Lung (tissue), 12 donors: Measurements from ENCODE around the gene NPAS3. TPM values are rescaled to one million over a fixed set of nuclear protein-coding genes. Genes with fewer than 3 reads are reported as not detected.

Experiments used
- ATAC-seq: fragments of 200-7000 bp; cut with Tn5 transposase; one replicate; pipeline ENCODE4 v1.9.1; 2020; ENCODE audit warnings: moderate number of reproducible peaks; ENCODE audit not compliant: insufficient read depth, low FRiP score
- DNase-seq, 3 donors: peaks; one replicate each; pipeline ENCODE4 v3.0.0-alpha.2; 2013 to 2017
- H3K27ac ChIP-seq, 2 donors: one replicate each; pipeline ENCODE4 v1.5.1; 2013; ENCODE audit warnings: mild to moderate bottlenecking in 2 of 2, moderate library complexity in 2 of 2, control low read depth in 1 of 2, inconsistent platforms in 1 of 2, low read depth in 1 of 2, low read length in 1 of 2
- H3K27me3 ChIP-seq, 3 donors: one replicate each; pipeline ENCODE4 v1.5.1; 2013; ENCODE audit warnings: low read length in 2 of 3; ENCODE audit not compliant: control insufficient read depth in 3 of 3, insufficient read depth in 3 of 3
- H3K36me3 ChIP-seq, 4 donors: one replicate each; pipeline ENCODE4 v1.5.1; 2013; ENCODE audit warnings: low read length in 4 of 4, mild to moderate bottlenecking in 1 of 4, moderate library complexity in 1 of 4; ENCODE audit not compliant: control insufficient read depth in 4 of 4, insufficient read depth in 4 of 4
- H3K4me1 ChIP-seq, 5 donors: one replicate each; pipeline ENCODE4 v1.5.1; 2013; ENCODE audit warnings: low read length in 5 of 5, mild to moderate bottlenecking in 2 of 5, moderate library complexity in 1 of 5; ENCODE audit not compliant: control insufficient read depth in 5 of 5, insufficient read depth in 5 of 5
- H3K4me3 ChIP-seq: one replicate; pipeline ENCODE4 v1.5.1; 2013; ENCODE audit warnings: mild to moderate bottlenecking, control low read depth, moderate library complexity
- H3K9ac ChIP-seq, 2 donors: one replicate each; pipeline ENCODE4 v1.5.1; 2013; ENCODE audit warnings: low read length in 2 of 2, control low read depth in 1 of 2; ENCODE audit not compliant: insufficient read depth in 1 of 2
- H3K9me3 ChIP-seq, 4 donors: one replicate each; pipeline ENCODE4 v1.5.1; 2013; ENCODE audit warnings: low read length in 3 of 4, mild to moderate bottlenecking in 1 of 4, moderate library complexity in 1 of 4; ENCODE audit not compliant: control insufficient read depth in 4 of 4, insufficient read depth in 3 of 4
- CTCF ChIP-seq: IDR thresholded peaks from 2 replicates; pipeline ENCODE4 v1.5.1; 2012; ENCODE audit warnings: mild to moderate bottlenecking; ENCODE audit errors: control extremely low read depth, extremely low read depth
- WGBS, 2 donors: extraction: QIAGEN DNeasy Blood & Tissue Kit; methylation state at CpG; one replicate each; pipeline ENCODE4 v1.1.7; 2013; 5-methylcytosine and 5-hydroxymethylcytosine counted together
- polyA plus RNA-seq, 2 donors: library from polyadenylated mRNA; stranded (reverse); fragments of 200-250 nt; gene quantifications; one replicate each; pipeline ENCODE4 v1.2.1, GENCODE V29; 2013
- total RNA-seq, 2 donors: library from RNA; depleted of rRNA in 1 of 2; stranded (reverse); fragments of >200 nt in 1 of 2; gene quantifications; one replicate each; pipeline ENCODE4 v1.2.1, GENCODE V29; 2014 to 2021
- donor health status: control.
- donor health status: control.
- donor health status: Bipolar disorder and iron deficiency.
- donor health status: healthy.
- donor health status: DM: yes; HTN: yes; CAD: no.

NPAS3 gene
- total and polyA plus RNA-seq, 4 donors, result 0.13 to 0.48 (median 0.33) TPM

GRCh38 chr14:33463731-33464130 is 525.1 kb downstream of the NPAS3 start:
- Histone ChIP-seq H3K27me3 (no peaks in the 10 kb centered on the region), H3K27ac (no peak overlapping the region), H3K9ac (no peak overlapping the region), H3K4me1 (peaks cover 0 to 5% (median 0%) of the 10 kb centered on the region in 5 donors), H3K9me3 (no peaks in the 10 kb centered on the region), H3K4me3 (no peak overlapping the region), H3K36me3 (no peaks in the 10 kb centered on the region)
- 95 to 96% methylated on average over 2 of the region's 2 CpGs for WGBS, 2 donors
- TF ChIP-seq CTCF, result no peak
- no peak for DNase-seq
- no peak for ATAC-seq

- no peaks in the 10 kb centered on the region for H3K27me3 ChIP-seq
- WGBS, 2 donors, result 91 to 93% methylated on average over 10 of the region's 10 CpGs
- H3K36me3 ChIP-seq, result no peaks in the 10 kb centered on the region
- peaks cover 0 to 5% (median 0%) of the 10 kb centered on the region in 5 donors for H3K4me1 ChIP-seq
- no peaks in the 10 kb centered on the region for H3K9me3 ChIP-seq
- no peak for ATAC-seq
- no peak for DNase-seq
- H3K4me3 ChIP-seq, result no peak overlapping the region
- H3K9ac ChIP-seq, result no peak overlapping the region
- H3K27ac ChIP-seq, result no peak overlapping the region
- TF ChIP-seq CTCF, result no peak
Observed at GRCh38 chr14:33464254-33464962, 525.7 kb downstream of the NPAS3 start.

- ATAC-seq (no peak), DNase-seq (no peak)
- no peak overlapping the region for H3K27ac ChIP-seq
- 78 to 89% methylated on average over 10 of the region's 10 CpGs for WGBS, 2 donors
- no peaks in the 10 kb centered on the region for H3K9me3 ChIP-seq
- no peak for TF ChIP-seq CTCF
- H3K4me3 ChIP-seq, result no peak overlapping the region
- no peak overlapping the region for H3K9ac ChIP-seq
- H3K36me3 ChIP-seq, result no peaks in the 10 kb centered on the region
- H3K27me3 ChIP-seq, result no peaks in the 10 kb centered on the region
- peaks cover 0 to 5% (median 0%) of the 10 kb centered on the region in 5 donors for H3K4me1 ChIP-seq
Observed at GRCh38 chr14:33465846-33466700, 527.4 kb downstream of the NPAS3 start.
